ENCODE data around the gene SETBP1.

DNA sequence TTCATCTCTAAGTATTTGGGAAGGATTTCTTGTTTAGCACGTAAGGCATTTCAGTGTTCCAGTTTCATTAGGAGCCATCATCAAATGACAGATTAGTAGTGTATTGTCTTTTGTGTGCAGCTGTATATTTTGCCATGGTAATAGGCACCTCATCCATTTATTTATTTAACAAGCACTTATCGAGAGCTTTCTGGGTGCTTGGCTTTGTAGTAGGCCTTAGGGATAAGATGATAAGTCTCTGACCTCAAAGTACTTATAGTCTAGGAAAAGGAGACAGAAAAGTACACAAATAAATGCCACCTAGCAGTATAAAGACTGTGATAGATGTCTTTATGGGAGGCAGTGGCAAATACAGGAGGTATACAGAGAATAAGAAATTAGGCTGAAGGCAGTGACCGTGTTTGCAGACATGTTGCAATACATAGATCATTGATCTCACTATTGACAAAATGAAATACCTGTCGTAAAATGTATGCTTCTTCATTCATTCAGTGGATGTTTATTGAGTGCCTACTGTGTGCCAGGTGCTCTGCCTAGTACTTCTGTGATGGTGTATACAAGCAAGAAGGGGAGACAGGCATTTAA is 265.9 kb downstream of the SETBP1 start:
- TF ChIP-seq ZNF707 (tag by site-specific recombination; IDR thresholded peaks at IDR 0.05) (no peak), ZFP3 (tag by site-specific recombination; IDR thresholded peaks at IDR 0.05; ENCODE audit: low read depth) (no peak), MYNN (tag by site-specific recombination; IDR thresholded peaks at IDR 0.05; ENCODE audit: borderline replicate concordance) (no peak), MEIS1 (CRISPR knock-in tag; IDR thresholded peaks at IDR 0.05; ENCODE audit: borderline replicate concordance) (no peak), ZNF112 (tag by site-specific recombination; IDR thresholded peaks at IDR 0.05) (no peak)
- TF ChIP-seq, protein P1, sequence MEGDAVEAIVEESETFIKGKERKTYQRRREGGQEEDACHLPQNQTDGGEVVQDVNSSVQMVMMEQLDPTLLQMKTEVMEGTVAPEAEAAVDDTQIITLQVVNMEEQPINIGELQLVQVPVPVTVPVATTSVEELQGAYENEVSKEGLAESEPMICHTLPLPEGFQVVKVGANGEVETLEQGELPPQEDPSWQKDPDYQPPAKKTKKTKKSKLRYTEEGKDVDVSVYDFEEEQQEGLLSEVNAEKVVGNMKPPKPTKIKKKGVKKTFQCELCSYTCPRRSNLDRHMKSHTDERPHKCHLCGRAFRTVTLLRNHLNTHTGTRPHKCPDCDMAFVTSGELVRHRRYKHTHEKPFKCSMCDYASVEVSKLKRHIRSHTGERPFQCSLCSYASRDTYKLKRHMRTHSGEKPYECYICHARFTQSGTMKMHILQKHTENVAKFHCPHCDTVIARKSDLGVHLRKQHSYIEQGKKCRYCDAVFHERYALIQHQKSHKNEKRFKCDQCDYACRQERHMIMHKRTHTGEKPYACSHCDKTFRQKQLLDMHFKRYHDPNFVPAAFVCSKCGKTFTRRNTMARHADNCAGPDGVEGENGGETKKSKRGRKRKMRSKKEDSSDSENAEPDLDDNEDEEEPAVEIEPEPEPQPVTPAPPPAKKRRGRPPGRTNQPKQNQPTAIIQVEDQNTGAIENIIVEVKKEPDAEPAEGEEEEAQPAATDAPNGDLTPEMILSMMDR (tag by site-specific recombination; IDR thresholded peaks at IDR 0.05) = no peak
